HepG2 (cell line): ENCODE data around the gene DPM2. TPM values are rescaled to one million over a fixed set of nuclear protein-coding genes. Genes with fewer than 3 reads are reported as not detected.

Source experiments
- IRF1 ChIP-seq: sonication (generic); formaldehyde crosslinking; IDR thresholded peaks from 2 replicates; pipeline ENCODE4 v1.4.0; 2020; ENCODE audit warnings: low read depth, mild to moderate bottlenecking, missing genetic modification reagents
- MTA3 ChIP-seq: sonication (generic); formaldehyde crosslinking; IDR thresholded peaks from 2 replicates; pipeline ENCODE4 v1.4.0; 2020; ENCODE audit warnings: missing genetic modification reagents
- PAXIP1 ChIP-seq: sonication (generic); formaldehyde crosslinking; conservative IDR thresholded peaks from 2 replicates; pipeline ENCODE4 v1.4.0; 2020; ENCODE audit warnings: mild to moderate bottlenecking, missing genetic modification reagents, moderate library complexity
- SALL1 ChIP-seq: sonication (generic); formaldehyde crosslinking; IDR thresholded peaks from 2 replicates; pipeline ENCODE4 v1.8.0; 2022; ENCODE audit warnings: mild to moderate bottlenecking, missing genetic modification reagents
- SCMH1 ChIP-seq: sonication (generic); formaldehyde crosslinking; IDR thresholded peaks from 2 replicates; pipeline ENCODE4 v1.9.0; 2021; ENCODE audit warnings: missing genetic modification reagents, mild to moderate bottlenecking, borderline replicate concordance
- ZC3H13 ChIP-seq: sonication (generic); formaldehyde crosslinking; IDR thresholded peaks from 2 replicates; pipeline ENCODE4 v1.8.1; 2023; ENCODE audit warnings: mild to moderate bottlenecking, missing genetic modification reagents, moderate library complexity
- ZNF576 ChIP-seq: sonication (generic); formaldehyde crosslinking; IDR thresholded peaks from 2 replicates; pipeline ENCODE4 v1.4.0; 2020; ENCODE audit warnings: mild to moderate bottlenecking, missing genetic modification reagents
- polyA plus RNA-seq, 8 experiments: library from polyadenylated mRNA; depleted of rRNA in 3 of 8; stranded (reverse) in 7 of 8; unstranded in 1 of 8; fragments of >200 nt; fragmentation: Illumina TruSeq in 4 of 8; extraction: Trizol in 4 of 8; gene quantifications; 2 replicates each; pipeline versions ENCODE4 v1.2.1 to v1.2.3, GENCODE V29; 2011 to 2016; ENCODE audit warnings: low read depth in 4 of 8, missing spikeins in 1 of 8, mixed read lengths in 1 of 8; ENCODE audit not compliant: insufficient read depth in 1 of 8
- total RNA-seq, 5 experiments: library from RNA; depleted of rRNA; stranded (reverse); fragments of >200 nt; fragmentation: Illumina TruSeq; extraction: Trizol; gene quantifications; 2 replicates each; pipeline ENCODE4 v1.2.3, GENCODE V29; 2016; ENCODE audit warnings: low read depth in 1 of 5

Gene DPM2
- total and polyA plus RNA-seq, 2 of the 13 experiments (the other 11 are each of a cell fraction or from before 2014, with no cell fraction given), result 24.8 to 35.3 TPM

- peak; percentile 94 for TF ChIP-seq PAXIP1
- no peak for TF ChIP-seq ZC3H13
- no peak for TF ChIP-seq ZNF576 (CRISPR knock-in tag)
- no peak for TF ChIP-seq IRF1
- TF ChIP-seq MTA3, result no peak
- no peak for TF ChIP-seq SCMH1 (CRISPR knock-in tag)
- TF ChIP-seq SALL1, result peak; percentile 49; the same call in 1 of the 2 replicates
Observed at GRCh38 chr9:127897193-127897692, 40.4 kb downstream of the DPM2 start (continued).
